GM12865 (cell line): ENCODE results near the gene TIPARP.

ENCODE experiments used
- DNase-seq: peaks from one replicate; pipeline ENCODE4 v3.0.0; 2010; ENCODE audit warnings: low read depth
- H3K4me3 ChIP-seq: 2 replicates; pipeline ENCODE4 v1.5.1; 2011; ENCODE audit warnings: mild to moderate bottlenecking, low read depth, low read length, control low read depth
- TF ChIP-seq, protein P1 (sequence below): IDR thresholded peaks from 2 replicates; pipeline ENCODE4 v1.5.1; 2011; ENCODE audit warnings: low read length, control low read depth, low read depth, inconsistent platforms; ENCODE audit not compliant: insufficient read depth; ENCODE audit errors: missing control alignments

Gene TIPARP, protein sequence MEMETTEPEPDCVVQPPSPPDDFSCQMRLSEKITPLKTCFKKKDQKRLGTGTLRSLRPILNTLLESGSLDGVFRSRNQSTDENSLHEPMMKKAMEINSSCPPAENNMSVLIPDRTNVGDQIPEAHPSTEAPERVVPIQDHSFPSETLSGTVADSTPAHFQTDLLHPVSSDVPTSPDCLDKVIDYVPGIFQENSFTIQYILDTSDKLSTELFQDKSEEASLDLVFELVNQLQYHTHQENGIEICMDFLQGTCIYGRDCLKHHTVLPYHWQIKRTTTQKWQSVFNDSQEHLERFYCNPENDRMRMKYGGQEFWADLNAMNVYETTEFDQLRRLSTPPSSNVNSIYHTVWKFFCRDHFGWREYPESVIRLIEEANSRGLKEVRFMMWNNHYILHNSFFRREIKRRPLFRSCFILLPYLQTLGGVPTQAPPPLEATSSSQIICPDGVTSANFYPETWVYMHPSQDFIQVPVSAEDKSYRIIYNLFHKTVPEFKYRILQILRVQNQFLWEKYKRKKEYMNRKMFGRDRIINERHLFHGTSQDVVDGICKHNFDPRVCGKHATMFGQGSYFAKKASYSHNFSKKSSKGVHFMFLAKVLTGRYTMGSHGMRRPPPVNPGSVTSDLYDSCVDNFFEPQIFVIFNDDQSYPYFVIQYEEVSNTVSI

DNA sequence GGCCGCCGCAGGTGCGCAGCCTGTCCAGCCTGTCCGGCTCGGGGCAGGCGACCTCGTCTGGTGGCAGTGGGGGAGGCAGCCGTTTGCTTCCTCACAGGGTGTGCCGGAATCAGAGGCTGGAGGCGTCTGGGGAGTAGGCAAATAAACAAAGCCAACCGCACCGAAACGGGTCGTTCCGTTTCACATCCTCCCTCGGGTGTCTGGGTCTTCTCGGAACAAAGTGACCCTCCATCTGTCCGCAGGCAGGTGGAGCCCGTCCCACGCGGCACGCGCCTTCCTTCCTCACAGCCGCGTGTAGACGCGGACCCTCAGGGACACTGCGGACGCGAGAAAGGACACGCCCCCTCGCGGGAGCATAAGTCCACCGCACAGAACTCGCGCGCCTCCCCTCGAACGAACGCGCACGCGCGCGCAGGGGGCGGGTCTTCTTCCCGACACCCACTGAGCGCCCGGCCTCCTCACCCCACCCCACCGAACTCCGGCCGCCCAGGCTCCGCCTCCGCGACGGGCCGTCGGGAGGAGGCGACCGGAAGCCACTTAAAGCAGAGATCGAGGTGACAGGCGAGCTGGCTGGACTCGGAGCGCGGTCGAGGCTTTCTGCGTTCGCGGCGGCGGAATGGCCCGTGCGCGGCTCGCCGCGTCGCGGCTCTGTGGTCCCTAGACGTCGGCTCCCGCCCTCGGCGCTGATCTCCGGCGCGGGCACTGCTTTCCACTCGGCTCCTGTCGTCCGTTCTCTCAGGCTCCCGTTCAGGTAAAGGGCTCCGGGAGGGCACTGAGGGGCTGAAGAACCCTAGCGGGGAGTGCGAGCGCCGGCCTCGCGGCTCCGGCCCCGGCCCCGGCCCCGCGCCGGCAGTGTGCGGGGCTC lies at the start of gene TIPARP:
TSS of gene TIPARP (plus strand) at position 545 of the 865 bp plus-strand sequence. CDS start 3,108 bp downstream, outside the sequence.
- DNase-seq = peak; percentile 100
- peak within 1 kb of the TSS; percentile 95 for H3K4me3 ChIP-seq
- TF ChIP-seq, protein P1, sequence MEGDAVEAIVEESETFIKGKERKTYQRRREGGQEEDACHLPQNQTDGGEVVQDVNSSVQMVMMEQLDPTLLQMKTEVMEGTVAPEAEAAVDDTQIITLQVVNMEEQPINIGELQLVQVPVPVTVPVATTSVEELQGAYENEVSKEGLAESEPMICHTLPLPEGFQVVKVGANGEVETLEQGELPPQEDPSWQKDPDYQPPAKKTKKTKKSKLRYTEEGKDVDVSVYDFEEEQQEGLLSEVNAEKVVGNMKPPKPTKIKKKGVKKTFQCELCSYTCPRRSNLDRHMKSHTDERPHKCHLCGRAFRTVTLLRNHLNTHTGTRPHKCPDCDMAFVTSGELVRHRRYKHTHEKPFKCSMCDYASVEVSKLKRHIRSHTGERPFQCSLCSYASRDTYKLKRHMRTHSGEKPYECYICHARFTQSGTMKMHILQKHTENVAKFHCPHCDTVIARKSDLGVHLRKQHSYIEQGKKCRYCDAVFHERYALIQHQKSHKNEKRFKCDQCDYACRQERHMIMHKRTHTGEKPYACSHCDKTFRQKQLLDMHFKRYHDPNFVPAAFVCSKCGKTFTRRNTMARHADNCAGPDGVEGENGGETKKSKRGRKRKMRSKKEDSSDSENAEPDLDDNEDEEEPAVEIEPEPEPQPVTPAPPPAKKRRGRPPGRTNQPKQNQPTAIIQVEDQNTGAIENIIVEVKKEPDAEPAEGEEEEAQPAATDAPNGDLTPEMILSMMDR = peak; percentile 66

DNA sequence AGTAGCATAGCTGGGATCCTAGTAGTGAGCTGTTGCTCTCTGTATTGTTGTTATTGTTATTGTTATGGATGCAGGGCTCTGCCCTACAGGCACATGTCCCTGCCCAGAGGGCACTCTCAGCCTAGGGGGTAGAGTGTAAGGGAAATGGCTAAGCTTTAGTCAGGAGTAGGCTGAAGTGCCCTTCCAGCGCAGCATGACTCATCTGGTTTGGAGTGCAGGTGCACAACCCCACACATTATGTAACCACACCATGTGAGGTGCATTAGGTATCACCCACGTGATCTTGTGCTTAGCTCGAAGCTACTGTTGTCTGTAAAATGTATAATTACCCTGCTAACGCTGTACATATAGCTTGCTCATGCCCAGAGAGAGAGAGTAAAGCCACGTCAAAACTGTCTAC lies 48.3 kb upstream of the TIPARP start:
- no peak for DNase-seq
- TF ChIP-seq, protein P1 = no peak

DNA sequence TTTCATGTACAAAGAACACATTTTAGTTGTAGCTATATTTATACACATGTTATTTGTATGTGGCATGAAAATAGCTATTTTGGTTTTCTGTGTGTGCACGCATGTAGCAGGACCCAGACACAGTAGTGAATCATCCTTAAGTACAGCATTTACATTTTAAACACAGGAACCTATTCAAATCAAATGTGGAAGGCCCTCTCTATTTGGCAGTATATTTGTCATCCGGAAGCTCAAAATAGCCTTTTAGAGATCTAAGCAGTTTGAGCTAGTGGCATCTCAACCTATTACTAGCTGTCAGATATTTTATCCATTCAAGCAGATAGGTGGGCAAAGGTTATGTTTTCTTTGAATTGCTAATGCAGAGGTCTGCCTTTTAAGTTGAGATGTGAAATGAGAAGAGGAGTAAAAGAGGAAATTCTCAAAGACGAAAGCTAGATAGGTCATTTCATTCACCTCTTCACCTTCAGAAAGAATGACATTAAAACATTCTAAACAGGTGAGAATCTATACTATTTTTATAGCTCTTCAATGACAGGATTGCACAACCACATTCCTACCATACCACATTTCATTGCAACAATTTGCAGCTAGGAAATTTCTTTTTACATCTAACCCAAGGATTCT lies 46.3 kb upstream of the TIPARP start:
- no peak for DNase-seq
- TF ChIP-seq, protein P1 = no peak
- no peak overlapping the region for H3K4me3 ChIP-seq

More for the DNA sequence above, 48.3 kb upstream of the TIPARP start:
- H3K4me3 ChIP-seq = no peak overlapping the region

DNA sequence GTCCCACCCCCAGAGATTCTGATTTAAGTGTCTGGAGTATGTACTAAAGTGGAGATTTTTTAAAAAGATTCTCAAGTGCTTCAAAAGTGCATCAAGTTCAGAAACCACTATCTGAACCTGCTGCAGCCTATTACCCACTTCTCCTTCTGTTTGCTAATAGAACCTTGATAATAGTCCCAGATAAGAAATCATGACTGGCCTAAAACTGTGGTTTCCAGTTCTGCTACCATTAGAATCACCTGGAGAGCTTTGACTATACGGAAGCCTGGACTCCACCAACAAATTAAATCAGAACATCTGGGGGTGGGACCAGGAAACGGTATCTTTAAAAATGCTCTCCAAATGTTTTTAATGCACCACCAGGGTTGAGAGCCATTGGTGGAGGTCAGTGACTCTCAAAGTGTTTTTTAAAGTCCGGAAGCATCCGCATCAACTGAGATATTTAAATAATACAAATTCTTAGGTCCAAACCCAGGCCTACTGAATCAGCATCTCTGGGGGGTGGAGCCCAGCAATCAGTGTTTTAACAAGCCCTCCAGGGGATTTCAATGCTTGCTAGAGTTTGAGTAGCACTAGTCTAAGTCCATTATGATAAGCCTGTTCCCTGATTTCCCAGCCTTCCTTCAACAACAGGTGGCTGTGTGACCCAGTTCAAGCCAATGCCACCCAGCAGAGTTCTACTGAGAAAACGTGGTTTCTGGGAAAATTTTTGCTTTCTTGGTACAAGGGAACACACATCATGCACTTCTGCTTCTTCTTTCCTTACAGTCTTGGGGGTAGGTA lies 45.4 kb upstream of the TIPARP start:
- TF ChIP-seq, protein P1 = no peak

DNA sequence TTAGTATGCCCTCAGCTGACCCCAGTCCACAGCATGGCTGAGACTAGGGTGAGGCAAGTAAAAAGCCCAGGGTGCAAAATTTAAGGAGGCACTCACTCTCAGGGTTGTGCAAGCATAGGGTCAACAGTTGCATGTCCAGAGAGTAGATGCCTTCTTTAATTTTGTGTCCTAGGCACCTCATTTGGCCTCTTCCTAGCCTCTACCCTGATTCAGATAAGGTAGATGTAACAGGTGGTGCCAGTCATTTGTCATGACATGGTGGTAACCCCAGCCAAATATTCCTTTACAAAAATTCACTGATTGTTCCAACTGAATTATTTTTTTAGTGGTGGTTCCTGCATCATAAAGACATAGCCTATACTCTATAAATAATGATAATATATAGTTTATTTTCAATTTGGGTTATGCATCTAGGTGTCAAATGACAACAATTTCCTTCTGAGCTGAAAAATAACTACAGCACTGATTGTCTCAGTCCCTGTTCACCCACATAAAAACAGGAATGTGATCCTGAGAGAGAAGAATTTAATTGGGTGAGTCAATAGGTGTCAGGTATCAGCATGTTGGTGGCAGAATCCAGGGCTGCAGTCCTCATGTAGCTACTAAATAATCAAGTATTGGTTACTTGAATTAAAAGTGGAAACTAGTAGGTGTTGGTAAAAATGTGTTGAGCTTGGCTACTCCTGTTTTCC lies 44.2 kb upstream of the TIPARP start:
- TF ChIP-seq, protein P1 = no peak
- no peak for DNase-seq

More for the DNA sequence above, 45.4 kb upstream of the TIPARP start:
- H3K4me3 ChIP-seq = no peak overlapping the region
- DNase-seq = no peak

More for the DNA sequence above, 44.2 kb upstream of the TIPARP start:
- no peak overlapping the region for H3K4me3 ChIP-seq
